Skeletal muscle satellite cell (primary cell): Measurements from ENCODE around the gene LRPAP1.

Experiments
- H3K27me3 ChIP-seq: 2 replicates; pipeline ENCODE4 v1.7.0; 2013; ENCODE audit warnings: low read length; ENCODE audit not compliant: control insufficient read depth, insufficient read depth
- H3K36me3 ChIP-seq: 2 replicates; pipeline ENCODE4 v1.7.0; 2013; ENCODE audit warnings: mild to moderate bottlenecking, control low read depth, low read length; ENCODE audit not compliant: insufficient read depth
- H3K4me1 ChIP-seq: 2 replicates; pipeline ENCODE4 v1.7.0; 2013; ENCODE audit warnings: low read length; ENCODE audit not compliant: control insufficient read depth, insufficient read depth
- H3K4me2 ChIP-seq: 2 replicates; pipeline ENCODE4 v1.7.0; 2013; ENCODE audit warnings: mild to moderate bottlenecking, low read length
- H3K4me3 ChIP-seq: 2 replicates; pipeline ENCODE4 v1.7.0; 2013; ENCODE audit warnings: low read length
- H3K9ac ChIP-seq: 2 replicates; pipeline ENCODE4 v1.7.0; 2013; ENCODE audit warnings: mild to moderate bottlenecking, low read depth, low read length, moderate library complexity
- H3K9me3 ChIP-seq: replicated peaks from 2 replicates; pipeline ENCODE4 v1.7.0; 2013; ENCODE audit warnings: mild to moderate bottlenecking, control low read depth, low read length

Gene LRPAP1

GRCh38 chr4:3521621-3522325, 10.4 kb downstream of the LRPAP1 start:
- no peak overlapping the region for H3K9ac ChIP-seq
- H3K9me3 ChIP-seq: no peaks in the 10 kb centered on the region
- H3K36me3 ChIP-seq: peaks cover 60% of the 10 kb centered on the region
- no peaks in the 10 kb centered on the region for H3K27me3 ChIP-seq
- no peak overlapping the region for H3K4me3 ChIP-seq
- H3K4me2 ChIP-seq: no peak overlapping the region
- no peaks in the 10 kb centered on the region for H3K4me1 ChIP-seq

GRCh38 chr4:3520796-3521600, 11.2 kb downstream of the LRPAP1 start:
- H3K4me1 ChIP-seq: no peaks in the 10 kb centered on the region
- no peak overlapping the region for H3K9ac ChIP-seq
- H3K36me3 ChIP-seq: peaks cover 67% of the 10 kb centered on the region
- H3K9me3 ChIP-seq: no peaks in the 10 kb centered on the region
- no peak overlapping the region for H3K4me2 ChIP-seq
- H3K4me3 ChIP-seq: no peak overlapping the region
- no peaks in the 10 kb centered on the region for H3K27me3 ChIP-seq

GRCh38 chr4:3520276-3520675, 11.9 kb downstream of the LRPAP1 start:
- H3K36me3 ChIP-seq: peaks cover 74% of the 10 kb centered on the region
- no peak overlapping the region for H3K9ac ChIP-seq
- no peaks in the 10 kb centered on the region for H3K27me3 ChIP-seq
- H3K4me3 ChIP-seq: no peak overlapping the region
- no peaks in the 10 kb centered on the region for H3K4me1 ChIP-seq
- H3K9me3 ChIP-seq: no peaks in the 10 kb centered on the region
- H3K4me2 ChIP-seq: no peak overlapping the region

GRCh38 chr4:3519468-3520264, 12.6 kb downstream of the LRPAP1 start:
- no peak overlapping the region for H3K4me3 ChIP-seq
- H3K4me1 ChIP-seq: no peaks in the 10 kb centered on the region
- H3K9me3 ChIP-seq: no peaks in the 10 kb centered on the region
- H3K9ac ChIP-seq: no peak overlapping the region
- no peak overlapping the region for H3K4me2 ChIP-seq
- peaks cover 70% of the 10 kb centered on the region for H3K36me3 ChIP-seq
- H3K27me3 ChIP-seq: no peaks in the 10 kb centered on the region

- Histone ChIP-seq H3K4me1 (no peaks in the 10 kb centered on the region), H3K4me2 (no peak overlapping the region), H3K36me3 (peaks cover 70% of the 10 kb centered on the region), H3K9ac (no peak overlapping the region), H3K9me3 (no peaks in the 10 kb centered on the region), H3K4me3 (no peak overlapping the region), H3K27me3 (no peaks in the 10 kb centered on the region)
These were observed 13.3 kb downstream of the LRPAP1 start for GRCh38 chr4:3518941-3519340.

- Histone ChIP-seq H3K4me2 (no peak overlapping the region), H3K36me3 (peaks cover 70% of the 10 kb centered on the region), H3K4me1 (no peaks in the 10 kb centered on the region), H3K9me3 (no peaks in the 10 kb centered on the region), H3K9ac (no peak overlapping the region), H3K27me3 (no peaks in the 10 kb centered on the region), H3K4me3 (no peak overlapping the region)
These were observed 13.7 kb downstream of the LRPAP1 start for GRCh38 chr4:3518511-3518880.

GRCh38 chr4:3517731-3518510, 14.3 kb downstream of the LRPAP1 start:
- Histone ChIP-seq H3K36me3 (peaks cover 68% of the 10 kb centered on the region), H3K9ac (no peak overlapping the region), H3K4me2 (no peak overlapping the region), H3K4me3 (no peak overlapping the region), H3K27me3 (no peaks in the 10 kb centered on the region), H3K9me3 (no peaks in the 10 kb centered on the region), H3K4me1 (no peaks in the 10 kb centered on the region)

GRCh38 chr4:3516836-3517730, 15.1 kb downstream of the LRPAP1 start:
- no peak overlapping the region for H3K4me2 ChIP-seq
- H3K36me3 ChIP-seq: peaks cover 72% of the 10 kb centered on the region
- no peak overlapping the region for H3K9ac ChIP-seq

GRCh38 chr4:3516061-3516835, 16.0 kb downstream of the LRPAP1 start:
- Histone ChIP-seq H3K4me3 (no peak overlapping the region), H3K9me3 (no peaks in the 10 kb centered on the region), H3K4me1 (no peaks in the 10 kb centered on the region), H3K36me3 (peaks cover 75% of the 10 kb centered on the region), H3K9ac (no peak overlapping the region), H3K27me3 (no peaks in the 10 kb centered on the region), H3K4me2 (no peak overlapping the region)

More at GRCh38 chr4:3516836-3517730, 15.1 kb downstream of the LRPAP1 start:
- Histone ChIP-seq H3K4me3 (no peak overlapping the region), H3K4me1 (no peaks in the 10 kb centered on the region), H3K27me3 (no peaks in the 10 kb centered on the region), H3K9me3 (no peaks in the 10 kb centered on the region)

GRCh38 chr4:3515646-3516045, 16.6 kb downstream of the LRPAP1 start:
- no peaks in the 10 kb centered on the region for H3K9me3 ChIP-seq
- no peaks in the 10 kb centered on the region for H3K4me1 ChIP-seq
- H3K4me3 ChIP-seq: no peak overlapping the region
- no peak overlapping the region for H3K9ac ChIP-seq
- no peaks in the 10 kb centered on the region for H3K27me3 ChIP-seq
- H3K36me3 ChIP-seq: peaks cover 78% of the 10 kb centered on the region
- H3K4me2 ChIP-seq: no peak overlapping the region
